ENCODE measurements around the gene RIMBP2. TPM values are rescaled to one million over a fixed set of nuclear protein-coding genes. Genes with fewer than 3 reads are reported as not detected.

Gene RIMBP2
- total and polyA plus RNA-seq, 9 of the 15 experiments (the other 6 are each of a cell fraction or from before 2014, with no cell fraction given) = not detected

GRCh38 chr12:130764475-130765185, 48.5 kb upstream of the RIMBP2 start (continued):
- TF ChIP-seq ZNF407 (IDR thresholded peaks at IDR 0.05; ENCODE audit: low read depth) = no peak
- TF ChIP-seq ZNF311 (CRISPR knock-in tag; IDR thresholded peaks at IDR 0.05) = no peak
- TF ChIP-seq, protein P1, sequence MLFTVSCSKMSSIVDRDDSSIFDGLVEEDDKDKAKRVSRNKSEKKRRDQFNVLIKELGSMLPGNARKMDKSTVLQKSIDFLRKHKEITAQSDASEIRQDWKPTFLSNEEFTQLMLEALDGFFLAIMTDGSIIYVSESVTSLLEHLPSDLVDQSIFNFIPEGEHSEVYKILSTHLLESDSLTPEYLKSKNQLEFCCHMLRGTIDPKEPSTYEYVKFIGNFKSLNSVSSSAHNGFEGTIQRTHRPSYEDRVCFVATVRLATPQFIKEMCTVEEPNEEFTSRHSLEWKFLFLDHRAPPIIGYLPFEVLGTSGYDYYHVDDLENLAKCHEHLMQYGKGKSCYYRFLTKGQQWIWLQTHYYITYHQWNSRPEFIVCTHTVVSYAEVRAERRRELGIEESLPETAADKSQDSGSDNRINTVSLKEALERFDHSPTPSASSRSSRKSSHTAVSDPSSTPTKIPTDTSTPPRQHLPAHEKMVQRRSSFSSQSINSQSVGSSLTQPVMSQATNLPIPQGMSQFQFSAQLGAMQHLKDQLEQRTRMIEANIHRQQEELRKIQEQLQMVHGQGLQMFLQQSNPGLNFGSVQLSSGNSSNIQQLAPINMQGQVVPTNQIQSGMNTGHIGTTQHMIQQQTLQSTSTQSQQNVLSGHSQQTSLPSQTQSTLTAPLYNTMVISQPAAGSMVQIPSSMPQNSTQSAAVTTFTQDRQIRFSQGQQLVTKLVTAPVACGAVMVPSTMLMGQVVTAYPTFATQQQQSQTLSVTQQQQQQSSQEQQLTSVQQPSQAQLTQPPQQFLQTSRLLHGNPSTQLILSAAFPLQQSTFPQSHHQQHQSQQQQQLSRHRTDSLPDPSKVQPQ (CRISPR knock-in tag; IDR thresholded peaks at IDR 0.05; ENCODE audit: borderline replicate concordance) = no peak
- TF ChIP-seq, protein P2, sequence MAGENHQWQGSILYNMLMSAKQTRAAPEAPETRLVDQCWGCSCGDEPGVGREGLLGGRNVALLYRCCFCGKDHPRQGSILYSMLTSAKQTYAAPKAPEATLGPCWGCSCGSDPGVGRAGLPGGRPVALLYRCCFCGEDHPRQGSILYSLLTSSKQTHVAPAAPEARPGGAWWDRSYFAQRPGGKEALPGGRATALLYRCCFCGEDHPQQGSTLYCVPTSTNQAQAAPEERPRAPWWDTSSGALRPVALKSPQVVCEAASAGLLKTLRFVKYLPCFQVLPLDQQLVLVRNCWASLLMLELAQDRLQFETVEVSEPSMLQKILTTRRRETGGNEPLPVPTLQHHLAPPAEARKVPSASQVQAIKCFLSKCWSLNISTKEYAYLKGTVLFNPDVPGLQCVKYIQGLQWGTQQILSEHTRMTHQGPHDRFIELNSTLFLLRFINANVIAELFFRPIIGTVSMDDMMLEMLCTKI (IDR thresholded peaks at IDR 0.05; ENCODE audit: partially characterized antibody) = no peak
- TF ChIP-seq SMARCC2 (IDR thresholded peaks at IDR 0.05; ENCODE audit: low read depth) = no peak
- no peak for TF ChIP-seq TAF15 (IDR thresholded peaks at IDR 0.05; ENCODE audit: low read depth, low read length)
- TF ChIP-seq BCOR (IDR thresholded peaks at IDR 0.05) = no peak; the same call in 1 of the 2 replicates

Measured in K562 (cell line).